ENCODE data around the gene ZMIZ1. TPM values are rescaled to one million over a fixed set of nuclear protein-coding genes. Genes with fewer than 3 reads are reported as not detected.

ZMIZ1 gene
- total RNA-seq, 6 experiments from 2014 or later, result 38.6 to 60.3 (median 51.2) TPM

- peaks cover 78% of the 10 kb centered on the region for H3K4me1 Mint-ChIP-seq (ENCODE audit: low read depth)
- peaks cover 8% of the 10 kb centered on the region; the same call in 1 of the 2 replicates for H3K36me3 Mint-ChIP-seq (ENCODE audit: low read depth)
- TF ChIP-seq CTCF (IDR thresholded peaks at IDR 0.05), result no peak
- no peak overlapping the region for H3K4me3 Mint-ChIP-seq
- H3K9me3 Mint-ChIP-seq, result no peaks in the 10 kb centered on the region
- no peaks in the 10 kb centered on the region; the same call in 1 of the 2 replicates for H3K27me3 Mint-ChIP-seq (ENCODE audit: insufficient read depth)
- peak overlapping the region; percentile 92 for H3K27ac Mint-ChIP-seq
- no peak for DNase-seq
Measured at GRCh38 chr10:79238158-79238520, 169.4 kb downstream of the ZMIZ1 start.

- TF ChIP-seq CTCF (IDR thresholded peaks at IDR 0.05), result no peak
- peak; percentile 48 for DNase-seq
- Mint-ChIP-seq H3K4me1 (ENCODE audit: low read depth) (peaks cover 73% of the 10 kb centered on the region), H3K27ac (peak overlapping the region; percentile 92), H3K4me3 (no peak overlapping the region), H3K27me3 (ENCODE audit: insufficient read depth) (no peaks in the 10 kb centered on the region; the same call in 1 of the 2 replicates), H3K9me3 (no peaks in the 10 kb centered on the region), H3K36me3 (ENCODE audit: low read depth) (peaks cover 8% of the 10 kb centered on the region; the same call in 1 of the 2 replicates)
Measured at GRCh38 chr10:79238606-79239005, 169.8 kb downstream of the ZMIZ1 start.

GRCh38 chr10:79239275-79239779 is 170.6 kb downstream of the ZMIZ1 start:
- peaks cover 4% of the 10 kb centered on the region; the same call in 1 of the 2 replicates for H3K27me3 Mint-ChIP-seq (ENCODE audit: insufficient read depth)
- peak overlapping the region; percentile 92 for H3K27ac Mint-ChIP-seq
- peak; percentile 69 for DNase-seq
- H3K36me3 Mint-ChIP-seq (ENCODE audit: low read depth), result peaks cover 4% of the 10 kb centered on the region; the same call in 1 of the 2 replicates
- no peak overlapping the region for H3K4me3 Mint-ChIP-seq
- H3K4me1 Mint-ChIP-seq (ENCODE audit: low read depth), result peaks cover 71% of the 10 kb centered on the region
- no peaks in the 10 kb centered on the region for H3K9me3 Mint-ChIP-seq
- no peak for TF ChIP-seq CTCF (IDR thresholded peaks at IDR 0.05)

- DNase-seq, result no peak
- Mint-ChIP-seq H3K27me3 (ENCODE audit: insufficient read depth) (peaks cover 5% of the 10 kb centered on the region; the same call in 1 of the 2 replicates), H3K9me3 (no peaks in the 10 kb centered on the region), H3K4me1 (ENCODE audit: low read depth) (peaks cover 69% of the 10 kb centered on the region), H3K27ac (peak overlapping the region; percentile 76), H3K36me3 (ENCODE audit: low read depth) (peaks cover 4% of the 10 kb centered on the region; the same call in 1 of the 2 replicates), H3K4me3 (no peak overlapping the region)
- no peak for TF ChIP-seq CTCF (IDR thresholded peaks at IDR 0.05)
Measured at GRCh38 chr10:79239924-79240581, 171.3 kb downstream of the ZMIZ1 start.

- H3K27me3 Mint-ChIP-seq (ENCODE audit: insufficient read depth), result peaks cover 12% of the 10 kb centered on the region
- H3K36me3 Mint-ChIP-seq (ENCODE audit: low read depth), result peaks cover 11% of the 10 kb centered on the region; the same call in 1 of the 2 replicates
- no peaks in the 10 kb centered on the region for H3K9me3 Mint-ChIP-seq
- peaks cover 77% of the 10 kb centered on the region for H3K4me1 Mint-ChIP-seq (ENCODE audit: low read depth)
- DNase-seq, result no peak
- no peak for TF ChIP-seq CTCF (IDR thresholded peaks at IDR 0.05)
- H3K4me3 Mint-ChIP-seq, result peak overlapping the region; percentile 78
- H3K27ac Mint-ChIP-seq, result peak overlapping the region; percentile 76
Measured at GRCh38 chr10:79241629-79241989, 172.8 kb downstream of the ZMIZ1 start.

All from HFFc6 (cell line).